ENCODE data around the gene CCSER2.
"Not testable (repeated sequence)": the region's sequence is repeated elsewhere in the genome, so short reads cannot be mapped to it uniquely, and the experiment has no call there.

GRCh38 chr10:84527386-84527785 is 199.0 kb downstream of the CCSER2 start:
- TF ChIP-seq, protein P1, sequence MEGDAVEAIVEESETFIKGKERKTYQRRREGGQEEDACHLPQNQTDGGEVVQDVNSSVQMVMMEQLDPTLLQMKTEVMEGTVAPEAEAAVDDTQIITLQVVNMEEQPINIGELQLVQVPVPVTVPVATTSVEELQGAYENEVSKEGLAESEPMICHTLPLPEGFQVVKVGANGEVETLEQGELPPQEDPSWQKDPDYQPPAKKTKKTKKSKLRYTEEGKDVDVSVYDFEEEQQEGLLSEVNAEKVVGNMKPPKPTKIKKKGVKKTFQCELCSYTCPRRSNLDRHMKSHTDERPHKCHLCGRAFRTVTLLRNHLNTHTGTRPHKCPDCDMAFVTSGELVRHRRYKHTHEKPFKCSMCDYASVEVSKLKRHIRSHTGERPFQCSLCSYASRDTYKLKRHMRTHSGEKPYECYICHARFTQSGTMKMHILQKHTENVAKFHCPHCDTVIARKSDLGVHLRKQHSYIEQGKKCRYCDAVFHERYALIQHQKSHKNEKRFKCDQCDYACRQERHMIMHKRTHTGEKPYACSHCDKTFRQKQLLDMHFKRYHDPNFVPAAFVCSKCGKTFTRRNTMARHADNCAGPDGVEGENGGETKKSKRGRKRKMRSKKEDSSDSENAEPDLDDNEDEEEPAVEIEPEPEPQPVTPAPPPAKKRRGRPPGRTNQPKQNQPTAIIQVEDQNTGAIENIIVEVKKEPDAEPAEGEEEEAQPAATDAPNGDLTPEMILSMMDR (IDR thresholded peaks at IDR 0.05) = not testable (repeated sequence)
- not testable (repeated sequence) for TF ChIP-seq POLR2A, POLR2AphosphoS5, EP300 (IDR thresholded peaks at IDR 0.05)
